SK-N-SH (cell line): ENCODE measurements around the gene ZNF639.

Experiments used
- CHD2 ChIP-seq: fragments of 150-350 bp; IDR thresholded peaks from 2 replicates; pipeline ENCODE4 v1.6.1; 2018; ENCODE audit warnings: low read length; ENCODE audit not compliant: partially characterized antibody
- EP300 ChIP-seq, 2 experiments: IDR thresholded peaks; 2 replicates each; pipeline versions ENCODE4 v1.4.0 to v1.6.1; 2012; ENCODE audit warnings: borderline replicate concordance in 1 of 2, low read depth in 1 of 2, low read length in 1 of 2
- NRF1 ChIP-seq: IDR thresholded peaks from 2 replicates; pipeline ENCODE4 v1.6.1; 2012; ENCODE audit warnings: low read depth, mild to moderate bottlenecking, low read length
- RAD21 ChIP-seq: IDR thresholded peaks from 2 replicates; pipeline ENCODE4 v1.6.1; 2012; ENCODE audit warnings: mild to moderate bottlenecking, low read length
- RCOR1 ChIP-seq: fragments of 150-350 bp; IDR thresholded peaks from 2 replicates; pipeline ENCODE4 v1.6.1; 2017; ENCODE audit warnings: antibody characterized with exemption, low read length
- RXRA ChIP-seq: IDR thresholded peaks from 2 replicates; pipeline ENCODE4 v1.4.0; 2012; ENCODE audit warnings: low read depth, mild to moderate bottlenecking, borderline replicate concordance
- TF ChIP-seq, protein P1 (sequence below): fragments of 200-600 bp; sonication (generic); IDR thresholded peaks from 2 replicates; pipeline ENCODE4 v1.6.1; 2017; ENCODE audit warnings: antibody characterized with exemption, mild to moderate bottlenecking, moderate library complexity
- TF ChIP-seq, protein P2 (sequence below): IDR thresholded peaks from 2 replicates; pipeline ENCODE4 v1.4.0; 2012; ENCODE audit warnings: low read depth

- no peak for TF ChIP-seq RAD21
- TF ChIP-seq, protein P1, sequence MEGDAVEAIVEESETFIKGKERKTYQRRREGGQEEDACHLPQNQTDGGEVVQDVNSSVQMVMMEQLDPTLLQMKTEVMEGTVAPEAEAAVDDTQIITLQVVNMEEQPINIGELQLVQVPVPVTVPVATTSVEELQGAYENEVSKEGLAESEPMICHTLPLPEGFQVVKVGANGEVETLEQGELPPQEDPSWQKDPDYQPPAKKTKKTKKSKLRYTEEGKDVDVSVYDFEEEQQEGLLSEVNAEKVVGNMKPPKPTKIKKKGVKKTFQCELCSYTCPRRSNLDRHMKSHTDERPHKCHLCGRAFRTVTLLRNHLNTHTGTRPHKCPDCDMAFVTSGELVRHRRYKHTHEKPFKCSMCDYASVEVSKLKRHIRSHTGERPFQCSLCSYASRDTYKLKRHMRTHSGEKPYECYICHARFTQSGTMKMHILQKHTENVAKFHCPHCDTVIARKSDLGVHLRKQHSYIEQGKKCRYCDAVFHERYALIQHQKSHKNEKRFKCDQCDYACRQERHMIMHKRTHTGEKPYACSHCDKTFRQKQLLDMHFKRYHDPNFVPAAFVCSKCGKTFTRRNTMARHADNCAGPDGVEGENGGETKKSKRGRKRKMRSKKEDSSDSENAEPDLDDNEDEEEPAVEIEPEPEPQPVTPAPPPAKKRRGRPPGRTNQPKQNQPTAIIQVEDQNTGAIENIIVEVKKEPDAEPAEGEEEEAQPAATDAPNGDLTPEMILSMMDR = no peak
- TF ChIP-seq RCOR1 = peak; percentile 36; the same call in 1 of the 2 replicates
- TF ChIP-seq NRF1 = no peak
- no peak for TF ChIP-seq EP300 (IDR thresholded peaks at IDR 0.05; ENCODE audit: borderline replicate concordance in 1 of 2, low read depth in 1 of 2, low read length in 1 of 2)
- TF ChIP-seq, protein P2, sequence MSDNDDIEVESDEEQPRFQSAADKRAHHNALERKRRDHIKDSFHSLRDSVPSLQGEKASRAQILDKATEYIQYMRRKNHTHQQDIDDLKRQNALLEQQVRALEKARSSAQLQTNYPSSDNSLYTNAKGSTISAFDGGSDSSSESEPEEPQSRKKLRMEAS = no peak; the same call in none of the 2 replicates
- TF ChIP-seq CHD2 = peak; percentile 78
- no peak for TF ChIP-seq RXRA
Measured at GRCh38 chr3:179347345-179348194, 24.7 kb downstream of the ZNF639 start, which contains the start of gene MFN1.
